Upper lobe of right lung (tissue), 1 donor: Measurements from ENCODE around the gene ZCCHC14. TPM values are rescaled to one million over a fixed set of nuclear protein-coding genes. Genes with fewer than 3 reads are reported as not detected.
A peak's percentile ranks its signal among the peaks of the same experiment; 100 is the strongest.
"Not testable (repeated sequence)": the region's sequence is repeated elsewhere in the genome, so short reads cannot be mapped to it uniquely, and the experiment has no call there.

Experiments used
- ATAC-seq: fragments of 200-7000 bp; cut with Tn5 transposase; one replicate; pipeline ENCODE4 v1.9.1; 2020; ENCODE audit warnings: mild to moderate bottlenecking, moderate library complexity
- DNase-seq: peaks from one replicate; pipeline ENCODE4 v3.0.0-alpha.2; 2020
- H3K27ac ChIP-seq: fragments of 200-600 bp; one replicate; pipeline ENCODE4 v1.8.0; 2022
- H3K27me3 ChIP-seq: fragments of 200-600 bp; one replicate; pipeline ENCODE4 v1.8.0; 2022; ENCODE audit warnings: mild to moderate bottlenecking
- H3K36me3 ChIP-seq: fragments of 200-600 bp; one replicate; pipeline ENCODE4 v1.8.0; 2022
- H3K4me1 ChIP-seq: fragments of 200-600 bp; one replicate; pipeline ENCODE4 v1.8.0; 2022
- H3K4me3 ChIP-seq: fragments of 200-600 bp; one replicate; pipeline ENCODE4 v1.8.0; 2022; ENCODE audit warnings: mild to moderate bottlenecking
- H3K9me3 ChIP-seq: fragments of 200-600 bp; one replicate; pipeline ENCODE4 v1.8.0; 2022
- intact Hi-C: fragments of 100-400 bp; cut with DNase I; formaldehyde crosslinking; loops from one replicate; pipeline ENCODE4 v1.11.0; 2022
- total RNA-seq: library from RNA; stranded (reverse); fragmentation: NEBNext Ultra II Directional; extraction: Animal tissue kit (Norgen Biotek cat#: 25700); gene quantifications from one replicate; pipeline ENCODE4 v1.2.1, GENCODE V29; 2021
- TF ChIP-seq, protein P1 (sequence below): fragments of 200-600 bp; IDR thresholded peaks from one replicate; pipeline ENCODE4 v1.8.0; 2022; ENCODE audit warnings: antibody characterized with exemption
- donor health status: DM: no; HTN: yes; CAD: no; lungs with severe emphysema.

ZCCHC14 gene
- total RNA-seq, 1 donor from 2014 or later = 27.2 TPM

GRCh38 chr16:87389245-87389644 is 103.6 kb downstream of the ZCCHC14 start:
- peak overlapping the region; percentile 87 for H3K27ac ChIP-seq
- DNase-seq = no peak
- no peak overlapping the region for H3K4me3 ChIP-seq
- H3K9me3 ChIP-seq = no peaks in the 10 kb centered on the region
- peaks cover 32% of the 10 kb centered on the region for H3K4me1 ChIP-seq
- ATAC-seq = no peak
- TF ChIP-seq, protein P1, sequence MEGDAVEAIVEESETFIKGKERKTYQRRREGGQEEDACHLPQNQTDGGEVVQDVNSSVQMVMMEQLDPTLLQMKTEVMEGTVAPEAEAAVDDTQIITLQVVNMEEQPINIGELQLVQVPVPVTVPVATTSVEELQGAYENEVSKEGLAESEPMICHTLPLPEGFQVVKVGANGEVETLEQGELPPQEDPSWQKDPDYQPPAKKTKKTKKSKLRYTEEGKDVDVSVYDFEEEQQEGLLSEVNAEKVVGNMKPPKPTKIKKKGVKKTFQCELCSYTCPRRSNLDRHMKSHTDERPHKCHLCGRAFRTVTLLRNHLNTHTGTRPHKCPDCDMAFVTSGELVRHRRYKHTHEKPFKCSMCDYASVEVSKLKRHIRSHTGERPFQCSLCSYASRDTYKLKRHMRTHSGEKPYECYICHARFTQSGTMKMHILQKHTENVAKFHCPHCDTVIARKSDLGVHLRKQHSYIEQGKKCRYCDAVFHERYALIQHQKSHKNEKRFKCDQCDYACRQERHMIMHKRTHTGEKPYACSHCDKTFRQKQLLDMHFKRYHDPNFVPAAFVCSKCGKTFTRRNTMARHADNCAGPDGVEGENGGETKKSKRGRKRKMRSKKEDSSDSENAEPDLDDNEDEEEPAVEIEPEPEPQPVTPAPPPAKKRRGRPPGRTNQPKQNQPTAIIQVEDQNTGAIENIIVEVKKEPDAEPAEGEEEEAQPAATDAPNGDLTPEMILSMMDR = no peak
- no peaks in the 10 kb centered on the region for H3K36me3 ChIP-seq
- intact Hi-C loops = loop anchor here (10.0 kb wide), 1 partner anchor 64 kb away; no protein-coding TSS in a partner anchor
- H3K27me3 ChIP-seq = no peaks in the 10 kb centered on the region

GRCh38 chr16:87388818-87389134 is 104.0 kb downstream of the ZCCHC14 start:
- Histone ChIP-seq H3K27me3 (no peaks in the 10 kb centered on the region), H3K4me1 (peaks cover 28% of the 10 kb centered on the region), H3K9me3 (no peaks in the 10 kb centered on the region), H3K4me3 (peak overlapping the region; percentile 34), H3K36me3 (no peaks in the 10 kb centered on the region), H3K27ac (peak overlapping the region; percentile 87)
- intact Hi-C loops = loop anchor here (10.0 kb wide), 1 partner anchor 64 kb away; no protein-coding TSS in a partner anchor
- TF ChIP-seq, protein P1 = no peak
- no peak for ATAC-seq
- no peak for DNase-seq

DNA sequence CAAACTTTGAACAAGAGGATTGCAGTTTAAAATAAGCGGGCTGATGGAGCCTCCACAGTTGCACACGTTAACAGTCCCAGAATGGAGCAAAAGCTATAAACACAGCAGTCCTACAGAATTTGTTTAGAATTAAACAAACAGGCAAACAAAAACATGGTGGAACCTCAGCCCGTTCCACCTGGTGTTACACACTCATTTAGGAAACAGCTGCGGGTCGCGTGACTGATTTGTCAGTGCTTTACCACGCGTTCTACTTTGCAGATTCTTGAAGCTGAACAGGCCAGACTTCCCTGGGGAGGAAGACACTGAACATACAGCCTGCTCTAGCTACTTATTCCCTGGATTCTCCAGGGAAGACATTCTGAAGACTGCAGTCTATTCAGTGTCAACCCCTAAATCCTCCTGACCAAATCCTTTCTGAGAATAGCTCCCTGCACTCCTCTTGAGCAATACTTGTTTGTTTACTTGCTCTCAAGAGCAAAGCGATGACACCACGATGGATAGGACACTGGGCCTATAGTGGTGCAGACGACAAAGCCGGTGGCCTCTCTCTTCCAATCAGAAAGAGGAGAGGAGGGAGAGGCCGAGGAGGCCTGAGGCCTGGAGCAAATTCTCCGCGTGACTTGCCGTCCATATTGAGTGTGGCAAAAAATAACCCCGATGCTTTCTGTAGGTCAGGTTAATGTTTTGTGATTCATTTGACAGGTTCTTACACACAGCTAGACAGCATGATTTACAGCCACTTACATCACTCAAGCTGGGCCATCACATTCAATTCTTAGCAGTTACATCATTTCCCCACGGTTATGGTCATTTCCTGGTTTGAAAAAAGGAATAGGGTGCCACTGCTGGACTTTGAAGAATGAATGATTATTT is 104.6 kb downstream of the ZCCHC14 start:
- DNase-seq (peak; percentile 91), ATAC-seq (peak; percentile 72)
- Histone ChIP-seq H3K9me3 (no peaks in the 10 kb centered on the region), H3K27me3 (no peaks in the 10 kb centered on the region), H3K4me3 (peak overlapping the region; percentile 34), H3K4me1 (peaks cover 22% of the 10 kb centered on the region), H3K36me3 (no peaks in the 10 kb centered on the region), H3K27ac (peak overlapping the region; percentile 87)
- TF ChIP-seq, protein P1 = no peak
- intact Hi-C loops = loop anchor here (10.0 kb wide), 1 partner anchor 63 kb away; no protein-coding TSS in a partner anchor

GRCh38 chr16:87384875-87385167 is 108.0 kb downstream of the ZCCHC14 start:
- H3K36me3 ChIP-seq, ATAC-seq, H3K9me3 ChIP-seq, DNase-seq, H3K27me3 ChIP-seq: not testable (repeated sequence)
- intact Hi-C loops = loop anchor here (10.0 kb wide), 1 partner anchor 60 kb away; no protein-coding TSS in a partner anchor
- Histone ChIP-seq H3K27ac (peak overlapping the region; percentile 89), H3K4me3 (peak overlapping the region; percentile 82), H3K4me1 (peaks cover 46% of the 10 kb centered on the region)

DNA sequence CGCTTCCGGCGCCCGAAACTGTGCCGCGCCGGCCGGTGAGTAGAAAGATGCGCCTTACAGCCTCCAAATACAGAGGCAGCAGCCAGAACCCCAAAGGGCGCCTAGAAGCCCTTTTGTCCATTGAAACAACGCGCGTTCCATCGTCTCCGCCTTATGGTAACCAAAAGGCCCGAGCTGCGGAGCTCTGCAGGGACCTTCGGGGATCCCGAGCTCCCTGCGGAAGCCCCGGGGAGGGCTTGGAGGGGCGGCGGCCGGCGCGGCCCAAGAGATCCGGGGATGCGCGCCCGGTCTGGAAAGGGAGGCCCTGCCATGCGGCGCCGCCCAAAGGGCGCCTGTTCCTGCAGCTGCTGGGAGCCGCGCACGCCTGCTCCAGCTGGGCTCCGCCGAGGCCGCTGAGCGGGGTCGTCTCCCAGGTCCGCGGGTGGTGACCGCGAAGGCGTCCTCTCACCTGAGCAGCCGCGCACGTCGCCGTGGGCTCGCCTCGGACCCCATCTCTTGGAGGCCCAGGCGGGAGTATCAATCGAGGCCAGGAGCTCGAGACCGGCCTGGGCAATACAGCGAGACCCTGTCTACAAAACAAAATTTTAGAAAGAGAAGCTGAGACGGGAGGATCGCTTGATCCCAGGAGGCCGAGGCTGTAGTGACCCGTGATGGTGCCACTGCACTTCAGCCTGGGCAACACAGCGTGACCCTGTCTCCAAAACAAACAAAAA is 108.5 kb downstream of the ZCCHC14 start:
- no peaks in the 10 kb centered on the region for H3K27me3 ChIP-seq
- intact Hi-C loops = loop anchor here (10.0 kb wide), 1 partner anchor 60 kb away; no protein-coding TSS in a partner anchor
- peak; percentile 82 for DNase-seq
- H3K27ac ChIP-seq = peak overlapping the region; percentile 89
- H3K36me3 ChIP-seq = no peaks in the 10 kb centered on the region
- peaks cover 46% of the 10 kb centered on the region for H3K4me1 ChIP-seq
- H3K9me3 ChIP-seq = no peaks in the 10 kb centered on the region
- TF ChIP-seq, protein P1 = no peak
- peak overlapping the region; percentile 82 for H3K4me3 ChIP-seq
- peak; percentile 26 for ATAC-seq
